ENCODE results near the gene GNG2.

Gene GNG2

GRCh38 chr14:51856792-51857296, 3.6 kb upstream of the GNG2 start:
- no peak for DNase-seq (ENCODE audit: low read depth)

- DNase-seq (ENCODE audit: low read depth) = no peak
Observed at GRCh38 chr14:51859131-51859530, 1.3 kb upstream of the GNG2 start.

- no peak for DNase-seq (ENCODE audit: low read depth)
Observed at GRCh38 chr14:51860825-51861499, 550 bp downstream of the GNG2 start.

GRCh38 chr14:51862176-51862796, 1.9 kb downstream of the GNG2 start:
- no peak for DNase-seq (ENCODE audit: low read depth)

GRCh38 chr14:51862860-51863259, 2.4 kb downstream of the GNG2 start:
- DNase-seq (ENCODE audit: low read depth) = no peak

GRCh38 chr14:51865953-51866747, 5.7 kb downstream of the GNG2 start:
- DNase-seq (ENCODE audit: low read depth) = no peak

GRCh38 chr14:51867741-51868140, 7.3 kb downstream of the GNG2 start:
- DNase-seq (ENCODE audit: low read depth) = no peak

- DNase-seq (ENCODE audit: low read depth) = no peak
Observed at GRCh38 chr14:51868405-51868804, 8.0 kb downstream of the GNG2 start.

- peak; percentile 29 for DNase-seq (ENCODE audit: low read depth)
Observed at GRCh38 chr14:51869411-51870100, 9.1 kb downstream of the GNG2 start.

- no peak for DNase-seq (ENCODE audit: low read depth)
Observed at GRCh38 chr14:51870606-51871005, 10.2 kb downstream of the GNG2 start.

- no peak for DNase-seq (ENCODE audit: low read depth)
Observed at GRCh38 chr14:51871846-51872245, 11.4 kb downstream of the GNG2 start.

- DNase-seq (ENCODE audit: low read depth) = no peak
Observed at GRCh38 chr14:51872396-51872795, 12.0 kb downstream of the GNG2 start.

- DNase-seq (ENCODE audit: low read depth) = no peak
Observed at GRCh38 chr14:51873221-51873893, 12.9 kb downstream of the GNG2 start.

GRCh38 chr14:51877810-51878209, 17.4 kb downstream of the GNG2 start:
- no peak for DNase-seq (ENCODE audit: low read depth)

GRCh38 chr14:51879170-51879569, 18.8 kb downstream of the GNG2 start:
- no peak for DNase-seq (ENCODE audit: low read depth)

GRCh38 chr14:51880835-51881580, 20.6 kb downstream of the GNG2 start:
- DNase-seq (ENCODE audit: low read depth) = no peak

GRCh38 chr14:51881636-51882035, 21.2 kb downstream of the GNG2 start:
- no peak for DNase-seq (ENCODE audit: low read depth)

- DNase-seq (ENCODE audit: low read depth) = no peak
Observed at GRCh38 chr14:51883232-51883631, 22.8 kb downstream of the GNG2 start.

GRCh38 chr14:51884086-51884927, 23.9 kb downstream of the GNG2 start:
- DNase-seq (ENCODE audit: low read depth) = no peak

GRCh38 chr14:51889851-51890250, 29.4 kb downstream of the GNG2 start:
- no peak for DNase-seq (ENCODE audit: low read depth)
